Calu3 (cell line): ENCODE results near the gene DNAJC30. TPM values are rescaled to one million over a fixed set of nuclear protein-coding genes. Genes with fewer than 3 reads are reported as not detected.

Experiments
- BruUV-seq: library from RNA; stranded (reverse); fragments of 400-500 nt; replicated peaks from 2 replicates; lab custom pipeline; 2021; lab: Mats Ljungman, UMichigan
- CTCF ChIA-PET: fragments of 300-600 bp; sonication (Branson Sonifier 250); formaldehyde crosslinking; loops from one replicate; lab custom pipeline; 2022; ENCODE audit warnings: antibody characterized with exemption; lab: Charles Lee
- DNase-seq: peaks from one replicate; pipeline ENCODE4 v3.0.0; 2022
- H3K27ac Mint-ChIP-seq: one replicate; pipeline ENCODE4 v1.8.0; 2022; ENCODE audit warnings: mixed read lengths; ENCODE audit not compliant: unreplicated experiment
- H3K27me3 Mint-ChIP-seq: one replicate; pipeline ENCODE4 v1.8.0; 2022; ENCODE audit warnings: mixed read lengths; ENCODE audit not compliant: unreplicated experiment
- H3K36me3 Mint-ChIP-seq: one replicate; pipeline ENCODE4 v1.8.0; 2022; ENCODE audit warnings: mild to moderate bottlenecking, moderate library complexity, mixed read lengths; ENCODE audit not compliant: insufficient read depth, unreplicated experiment
- H3K4me1 Mint-ChIP-seq: one replicate; pipeline ENCODE4 v1.8.0; 2022; ENCODE audit warnings: mild to moderate bottlenecking, low read depth, mixed read lengths; ENCODE audit not compliant: unreplicated experiment
- H3K4me3 Mint-ChIP-seq: one replicate; pipeline ENCODE4 v1.8.0; 2022; ENCODE audit warnings: mild to moderate bottlenecking, low read depth, moderate library complexity, mixed read lengths; ENCODE audit not compliant: unreplicated experiment
- H3K9me3 Mint-ChIP-seq: one replicate; pipeline ENCODE4 v1.8.0; 2022; ENCODE audit warnings: low read depth, mixed read lengths; ENCODE audit not compliant: unreplicated experiment
- CTCF ChIP-seq: fragments of 200-600 bp; IDR thresholded peaks from one replicate; pipeline ENCODE4 v1.8.0; 2022; ENCODE audit warnings: antibody characterized with exemption; ENCODE audit not compliant: unreplicated experiment
- intact Hi-C: fragments of 100-400 bp; cut with micrococcal nuclease; formaldehyde crosslinking; loops from one replicate; pipeline ENCODE4 v1.10.0; 2022; ENCODE audit not compliant: unreplicated experiment
- total RNA-seq: library from RNA; stranded (reverse); gene quantifications from 2 replicates; pipeline ENCODE4 v1.2.3, GENCODE V29; 2022

The DNAJC30 gene
- total RNA-seq, 1 experiment from 2014 or later: 10.5 TPM

DNA sequence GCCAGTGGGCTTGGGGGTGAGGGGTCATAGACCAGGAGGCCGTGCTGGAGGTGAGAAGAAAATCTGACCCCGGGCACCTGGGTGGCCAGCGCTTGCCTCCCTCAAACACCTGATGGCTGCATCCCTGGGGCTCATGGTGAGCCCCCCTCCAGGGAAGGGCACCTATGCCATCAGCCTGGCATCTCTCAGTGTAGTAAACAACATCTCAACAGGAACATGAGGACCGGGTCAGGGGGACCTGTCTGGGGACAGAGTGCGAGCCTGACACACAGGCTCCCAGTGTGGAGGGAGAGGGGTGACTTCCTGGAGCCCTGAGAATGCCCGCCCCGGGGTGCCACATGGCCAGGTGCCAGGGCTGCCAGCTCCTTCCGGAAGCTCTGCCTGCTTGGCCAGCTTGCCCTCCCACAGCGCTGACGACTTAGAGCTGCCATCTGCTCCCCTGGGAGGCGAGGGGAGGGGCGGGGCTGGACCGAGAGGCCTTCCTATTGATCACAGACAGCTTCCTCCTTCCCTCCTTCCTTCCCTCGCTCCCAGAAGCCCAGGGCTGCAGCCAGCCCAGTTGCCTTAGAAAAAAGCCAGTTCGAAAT lies 23.9 kb upstream of the DNAJC30 start:
- intact Hi-C loops: no loop called here
- Mint-ChIP-seq H3K27ac (peak overlapping the region; percentile 83), H3K4me1 (peaks cover 24% of the 10 kb centered on the region), H3K36me3 (peaks cover 51% of the 10 kb centered on the region), H3K4me3 (peak overlapping the region; percentile 27), H3K9me3 (no peaks in the 10 kb centered on the region), H3K27me3 (no peaks in the 10 kb centered on the region)
- no TSS peak for BruUV-seq
- CTCF ChIA-PET: interaction anchor here (0.9 to 2.0 kb wide), 2 partner anchors 9 to 10 kb away, joined by 3 to 6 read pairs; no protein-coding TSS in a partner anchor
- no peak for TF ChIP-seq CTCF
- DNase-seq: peak; percentile 97

- CTCF ChIA-PET: interaction anchor here (0.7 to 2.0 kb wide), 3 partner anchors 9 to 100 kb away, joined by 3 to 6 read pairs (median 3); no protein-coding TSS in a partner anchor
- BruUV-seq: no TSS peak
- H3K36me3 Mint-ChIP-seq: peaks cover 55% of the 10 kb centered on the region
- no peaks in the 10 kb centered on the region for H3K9me3 Mint-ChIP-seq
- intact Hi-C loops: no loop called here
- no peaks in the 10 kb centered on the region for H3K27me3 Mint-ChIP-seq
- peak; percentile 62 for DNase-seq
- TF ChIP-seq CTCF: no peak
- peak overlapping the region; percentile 27 for H3K4me3 Mint-ChIP-seq
- peak overlapping the region; percentile 83 for H3K27ac Mint-ChIP-seq
- peaks cover 16% of the 10 kb centered on the region for H3K4me1 Mint-ChIP-seq
These were observed 23.1 kb upstream of the DNAJC30 start for GRCh38 chr7:73706126-73707044.

GRCh38 chr7:73705551-73705920 lies 22.3 kb upstream of the DNAJC30 start:
- DNase-seq: no peak
- CTCF ChIA-PET: interaction anchor here (0.7 kb wide), 1 partner anchor 99 kb away, joined by 3 read pairs; no protein-coding TSS in a partner anchor
- no peak overlapping the region for H3K4me3 Mint-ChIP-seq
- TF ChIP-seq CTCF: no peak
- H3K9me3 Mint-ChIP-seq: no peaks in the 10 kb centered on the region
- H3K27ac Mint-ChIP-seq: no peak overlapping the region
- H3K27me3 Mint-ChIP-seq: no peaks in the 10 kb centered on the region
- peaks cover 63% of the 10 kb centered on the region for H3K36me3 Mint-ChIP-seq
- BruUV-seq: no TSS peak
- H3K4me1 Mint-ChIP-seq: peaks cover 16% of the 10 kb centered on the region
- intact Hi-C loops: no loop called here

- DNase-seq: no peak
- no peak for TF ChIP-seq CTCF
- Mint-ChIP-seq H3K27ac (no peak overlapping the region), H3K4me3 (no peak overlapping the region), H3K9me3 (no peaks in the 10 kb centered on the region), H3K4me1 (peaks cover 16% of the 10 kb centered on the region), H3K36me3 (peaks cover 67% of the 10 kb centered on the region), H3K27me3 (no peaks in the 10 kb centered on the region)
- intact Hi-C loops: no loop called here
- CTCF ChIA-PET: no interaction called here
- no TSS peak for BruUV-seq
These were observed 21.6 kb upstream of the DNAJC30 start for GRCh38 chr7:73704640-73705550.
